Stimulated activated CD8-positive, alpha-beta memory T cell treated with anti-CD3 and anti-CD28 coated beads, Interleukin-4, amount 100 ng/mL, for 48 hours (primary cell): Measurements from ENCODE around the gene CREB5.

Experiments
- DNase-seq: peaks from one replicate; pipeline ENCODE4 v3.0.0-alpha.2; 2020

The CREB5 gene

DNA sequence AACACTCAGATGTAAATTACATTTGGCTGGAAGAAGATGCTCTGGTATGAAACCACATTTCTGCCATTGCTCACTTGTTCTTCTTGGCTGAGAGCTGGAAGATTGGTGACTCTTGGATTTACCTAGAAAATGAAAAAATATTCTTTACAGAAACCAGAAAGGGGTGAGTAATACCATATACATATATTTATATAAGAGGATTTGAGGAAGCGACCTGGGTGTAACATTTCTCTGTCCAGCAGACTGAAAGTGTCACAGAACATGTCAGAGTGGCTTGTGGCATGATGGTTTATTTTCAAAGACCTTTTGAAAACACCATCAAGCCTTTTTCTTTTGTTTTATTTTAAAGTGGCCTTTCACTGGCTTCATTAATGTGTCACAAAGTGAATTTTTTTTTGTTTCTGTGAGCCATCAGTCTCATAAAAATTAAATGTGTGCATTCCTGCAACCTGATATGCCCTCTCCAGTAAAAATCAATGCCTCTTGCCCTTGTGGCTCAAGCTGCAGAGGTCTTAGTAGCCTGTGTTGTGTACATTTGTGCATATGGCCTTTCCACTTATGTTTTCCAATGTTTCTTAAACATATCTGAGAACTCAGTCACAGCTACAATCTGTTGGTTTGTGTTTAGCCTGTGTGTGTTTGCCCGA, 23.5 kb downstream of the CREB5 start:
- DNase-seq, result no peak

DNA sequence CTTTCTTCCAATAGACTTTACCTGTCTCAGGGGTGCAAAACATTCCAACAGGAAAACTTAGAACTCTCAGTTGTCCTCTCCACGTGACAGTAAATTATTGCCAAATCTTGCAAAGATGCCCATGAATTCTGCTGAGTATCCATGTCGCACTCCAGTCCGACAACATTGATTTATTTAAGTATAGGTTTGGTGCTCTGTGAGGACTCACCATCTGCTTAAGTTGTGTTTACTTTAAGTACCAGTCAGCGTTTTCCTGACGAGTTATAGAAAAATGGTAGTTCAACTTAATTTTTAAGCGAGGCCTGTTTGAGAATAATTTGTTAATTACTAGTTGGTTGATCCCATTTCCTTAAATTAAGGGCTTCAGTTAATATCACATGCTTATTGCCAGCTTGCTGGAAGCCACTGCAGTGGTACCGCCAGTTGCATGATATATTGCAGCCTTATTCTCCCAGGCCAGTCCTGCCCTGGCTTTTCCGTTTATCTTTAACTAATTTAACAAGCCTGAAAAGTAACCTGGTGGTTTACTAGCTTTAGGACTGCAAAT, 27.8 kb downstream of the CREB5 start:
- DNase-seq, result no peak

DNA sequence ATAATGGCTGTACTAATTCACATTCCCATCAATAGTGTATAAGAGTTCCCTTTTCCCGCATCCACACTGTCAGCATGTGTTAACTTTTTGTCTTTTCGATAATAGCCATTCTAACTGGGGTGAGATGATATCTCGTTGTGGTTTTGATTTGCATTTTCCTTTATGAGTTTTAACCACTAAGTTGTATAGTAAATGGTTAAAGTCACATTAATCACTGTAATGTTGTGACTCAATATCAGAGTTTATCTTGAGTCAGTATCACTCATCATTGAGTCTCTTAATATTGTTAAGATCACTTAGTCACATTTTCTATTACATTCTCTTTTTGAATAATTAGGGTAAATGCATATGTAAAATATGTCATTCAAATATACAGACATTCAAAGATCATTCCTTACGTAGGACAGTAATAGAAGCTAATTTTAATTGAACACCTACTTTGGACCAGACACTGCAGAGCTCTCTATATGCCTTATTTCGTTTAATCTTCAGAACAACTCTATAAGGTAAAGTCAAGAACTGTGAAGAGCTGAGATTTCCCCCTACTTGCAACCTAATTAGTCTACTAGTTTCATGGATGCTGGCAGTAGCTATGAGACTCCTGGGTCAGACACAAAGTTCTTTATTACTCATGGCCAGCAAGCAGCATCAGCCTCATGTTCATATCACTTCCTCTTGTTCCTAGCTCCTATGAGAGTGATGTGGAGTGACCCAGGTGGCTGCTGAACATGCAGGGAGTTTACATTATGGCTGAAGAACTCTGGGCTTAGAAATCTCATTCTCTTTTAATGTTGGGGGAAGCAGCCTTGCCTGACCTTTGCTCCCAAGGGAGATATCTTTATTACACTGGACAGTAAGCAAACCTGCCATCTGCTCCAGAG, 30.5 kb downstream of the CREB5 start:
- no peak for DNase-seq

DNA sequence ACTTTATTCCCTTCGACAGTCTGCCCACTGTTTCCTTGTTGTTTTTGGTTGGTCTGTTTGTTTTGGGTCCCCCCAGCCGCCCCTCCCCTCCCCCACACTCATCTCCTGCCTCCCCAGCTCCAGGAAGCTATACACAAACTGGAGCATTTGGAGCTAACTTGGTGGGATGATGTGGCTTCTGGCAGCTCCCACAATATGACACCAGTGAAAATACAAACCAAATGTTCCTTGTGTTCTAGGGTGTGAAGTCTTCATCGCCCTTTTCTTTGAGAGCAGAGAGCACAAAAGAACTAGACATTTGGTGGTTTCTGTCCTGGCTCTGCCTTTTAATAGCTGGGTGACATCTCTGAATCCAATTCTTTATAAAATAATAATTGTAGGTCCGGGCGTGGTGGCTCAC, 33.8 kb downstream of the CREB5 start:
- no peak for DNase-seq

DNA sequence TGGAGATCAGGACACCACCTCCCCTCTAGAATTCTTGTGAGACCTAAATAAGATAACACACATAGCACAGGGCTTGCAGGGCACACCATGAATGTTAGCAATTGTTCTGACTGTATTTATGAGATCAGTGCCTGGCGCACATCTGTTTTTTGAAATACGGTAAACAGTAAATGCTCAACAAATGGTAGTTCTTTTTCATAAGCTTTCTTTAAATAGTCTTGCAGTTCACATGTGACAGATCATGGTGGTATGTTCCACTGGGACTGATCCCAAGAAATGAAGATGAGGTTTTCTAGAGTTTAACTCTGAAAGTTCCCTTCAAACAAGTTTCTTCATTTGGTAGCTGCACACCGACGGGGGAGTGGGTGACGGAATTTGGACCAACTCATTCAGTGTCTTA, 34.8 kb downstream of the CREB5 start:
- no peak for DNase-seq

DNA sequence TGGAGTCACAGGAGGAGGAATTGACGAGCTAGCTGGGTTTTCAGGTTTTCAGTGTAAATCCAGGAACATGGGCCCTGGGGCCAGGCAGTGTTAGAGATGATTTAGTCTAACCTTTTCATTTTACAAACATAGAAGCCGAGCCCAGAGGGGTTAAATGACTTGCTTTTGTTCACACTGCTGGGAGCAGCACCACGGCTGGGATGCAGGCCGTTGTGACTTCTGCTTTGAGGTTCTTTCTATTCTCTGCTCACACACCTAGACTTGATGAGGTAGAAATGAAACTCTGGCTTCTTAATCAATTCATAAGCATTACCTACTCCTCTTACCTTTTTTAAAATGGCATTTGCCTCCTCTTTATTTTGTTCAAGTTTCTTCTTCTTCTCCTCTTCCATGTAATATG, 36.4 kb downstream of the CREB5 start:
- DNase-seq, result no peak

DNA sequence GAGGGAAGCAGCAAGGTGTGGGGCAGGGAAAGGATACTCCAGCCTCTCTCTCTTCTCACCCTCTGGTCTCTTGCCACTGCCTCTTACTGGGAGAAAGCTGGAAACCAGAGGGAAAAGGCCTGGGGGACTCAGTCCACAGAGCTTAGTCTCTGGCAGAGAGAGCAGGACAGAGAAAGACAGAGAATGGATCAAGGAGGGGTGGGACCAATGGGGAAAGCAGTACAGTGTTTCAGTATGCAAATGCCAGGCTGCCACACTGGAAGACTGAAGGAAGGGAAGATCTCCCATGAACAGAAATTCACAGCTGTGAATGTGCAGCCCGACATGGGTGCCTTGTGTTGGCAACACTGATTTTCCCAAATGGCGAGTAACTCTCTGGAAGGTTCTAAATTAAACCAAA, 40.4 kb downstream of the CREB5 start:
- no peak for DNase-seq

DNA sequence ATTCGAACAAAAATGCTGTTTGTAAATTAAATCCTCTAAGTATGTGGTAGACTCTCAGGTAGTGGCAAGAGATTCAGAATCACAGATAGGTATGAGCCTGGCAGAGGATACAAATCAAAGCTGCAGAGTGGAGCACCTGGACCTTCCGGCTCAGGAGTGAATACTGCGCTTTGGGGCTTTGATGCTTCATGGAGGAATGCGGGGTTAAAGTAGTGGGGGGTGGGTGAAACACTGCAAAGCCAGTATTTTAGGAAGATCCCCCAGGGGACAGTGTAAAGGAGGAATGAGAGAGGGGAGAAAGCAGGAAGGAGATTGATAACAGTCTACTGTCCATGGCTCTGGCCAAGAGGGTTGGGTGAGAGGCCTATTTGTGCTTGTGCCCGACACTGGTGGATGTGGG, 43.2 kb downstream of the CREB5 start:
- no peak for DNase-seq

DNA sequence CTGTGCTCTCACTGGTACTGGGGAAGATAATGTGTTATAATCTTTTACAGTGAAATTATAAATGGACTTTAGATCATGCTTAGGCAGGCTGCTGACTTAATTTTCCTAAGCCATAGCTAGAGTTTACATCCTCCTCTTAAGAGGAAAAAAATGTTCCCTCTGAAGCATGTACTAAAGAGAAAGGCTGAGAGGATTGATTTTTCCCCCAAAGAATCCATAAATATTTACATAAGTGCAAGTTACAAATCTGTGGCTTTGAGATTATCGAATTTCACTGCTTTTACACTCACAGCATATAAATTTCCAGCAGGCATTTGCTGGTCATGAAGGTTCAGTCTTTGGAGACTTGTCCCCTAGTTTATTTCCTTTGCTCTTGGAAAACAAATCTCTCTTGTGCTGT, 43.7 kb downstream of the CREB5 start:
- DNase-seq, result no peak

DNA sequence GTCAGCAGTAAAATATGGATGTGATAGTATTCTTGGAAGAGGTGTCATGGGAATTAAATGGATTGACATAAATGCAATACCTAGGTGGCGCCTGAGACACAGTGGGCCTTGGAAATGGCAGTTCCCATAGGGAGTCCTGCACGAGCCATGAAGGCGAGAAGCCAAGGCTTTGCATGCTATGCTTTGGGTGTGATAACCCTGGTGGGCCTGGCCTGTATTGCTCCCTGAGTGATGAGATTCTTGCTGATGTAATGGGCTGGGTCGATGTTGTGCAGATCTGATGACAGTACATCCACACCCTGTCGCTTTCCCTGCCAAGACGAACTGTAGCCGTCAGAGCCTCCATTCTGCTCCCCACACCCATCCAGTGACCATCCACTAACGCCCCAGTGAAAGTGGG, 46.4 kb downstream of the CREB5 start:
- no peak for DNase-seq

DNA sequence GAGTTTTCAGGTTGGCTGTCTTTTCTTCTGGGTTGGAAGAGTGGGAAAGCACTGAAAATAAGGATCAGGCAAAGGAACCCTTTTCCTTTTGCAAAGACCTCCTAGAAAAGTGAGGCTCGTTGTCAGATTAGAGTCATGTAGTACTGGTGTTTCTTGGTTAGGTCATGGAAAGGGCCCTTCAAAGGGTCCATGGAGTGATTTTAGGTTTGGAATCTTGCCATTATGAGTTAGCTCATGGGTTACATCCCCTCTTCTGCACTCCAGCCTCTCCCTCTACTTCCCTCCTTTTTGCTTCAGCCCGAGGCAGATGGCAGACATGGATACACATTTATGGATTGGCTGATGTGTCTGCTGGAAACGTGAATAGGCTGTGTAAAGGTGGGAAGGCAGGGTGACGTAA, 47.0 kb downstream of the CREB5 start:
- DNase-seq, result no peak

DNA sequence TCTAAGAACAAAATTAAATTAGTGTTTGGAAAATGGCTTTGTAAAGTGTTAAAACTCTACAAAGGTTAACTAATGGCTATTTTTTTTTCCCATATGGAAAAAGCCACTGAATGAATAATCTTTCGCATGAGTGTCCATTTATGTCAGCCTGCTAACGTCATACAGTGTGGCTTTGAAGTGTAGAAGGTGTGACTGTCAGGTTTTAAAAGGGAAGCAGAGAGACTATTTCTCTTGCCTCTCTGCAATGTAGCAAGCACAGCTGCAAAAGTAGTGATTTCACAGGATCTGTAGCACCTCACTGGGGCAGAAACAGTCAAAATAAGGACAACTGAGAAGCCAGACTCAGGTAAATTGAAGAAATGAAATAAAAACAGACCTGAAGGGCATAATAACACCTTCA, 53.4 kb downstream of the CREB5 start:
- no peak for DNase-seq

DNA sequence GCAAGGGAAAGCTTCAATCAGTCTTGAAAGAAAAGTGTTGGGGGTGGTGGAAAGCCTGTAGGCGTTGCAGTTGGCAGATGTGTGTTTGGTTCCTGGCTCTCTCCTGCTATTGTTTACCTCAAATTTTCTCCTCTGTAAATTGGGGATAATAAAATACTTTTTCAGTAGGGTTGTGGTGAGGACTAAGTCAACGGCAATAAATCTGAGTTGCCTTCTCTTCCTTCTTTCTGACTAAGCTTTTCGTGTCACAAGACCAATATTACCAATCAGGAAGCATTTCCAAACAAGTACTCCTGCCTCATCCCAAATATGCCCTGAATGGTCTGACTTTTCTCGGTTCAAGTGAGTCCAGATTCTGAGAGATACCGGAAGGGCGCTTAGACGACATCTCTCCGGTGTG, 54.0 kb downstream of the CREB5 start:
- no peak for DNase-seq

DNA sequence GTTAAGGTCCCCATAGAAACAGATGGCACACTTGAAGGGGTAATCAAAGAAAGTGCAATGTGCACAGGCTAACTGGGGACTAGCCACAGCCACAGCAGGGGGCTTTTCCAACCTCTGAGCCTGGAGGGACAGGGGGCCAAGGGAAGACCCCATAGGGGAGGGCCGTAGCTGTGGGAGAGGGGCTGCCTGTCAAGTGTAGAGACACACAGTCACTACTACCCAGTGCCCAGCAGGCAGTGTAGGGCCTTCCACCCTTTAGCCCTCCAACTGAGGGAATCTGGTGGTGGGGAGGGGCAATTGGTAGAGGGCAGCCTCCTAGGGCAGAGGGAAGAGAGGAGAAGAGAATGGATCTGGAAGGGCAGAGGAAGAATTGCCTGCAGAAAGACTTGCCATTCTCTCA, 54.6 kb downstream of the CREB5 start:
- DNase-seq, result no peak

DNA sequence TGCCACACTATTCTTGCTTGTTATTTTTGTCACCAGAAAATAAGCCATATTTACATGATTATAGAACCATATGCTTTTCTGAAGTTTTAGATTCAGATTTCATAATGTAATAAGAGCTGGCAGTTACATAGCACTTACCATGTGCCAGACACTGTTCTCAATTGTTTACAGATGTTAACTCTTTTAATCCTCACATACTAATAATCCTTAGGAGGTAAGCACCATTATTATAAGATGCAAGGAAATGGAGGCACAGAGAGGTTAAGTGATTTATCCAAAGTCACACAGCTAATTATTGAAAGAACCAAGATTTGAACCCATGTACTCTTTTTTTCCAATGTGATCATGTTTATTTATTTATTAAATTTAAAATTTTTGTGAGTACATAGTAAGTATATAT, 57.2 kb downstream of the CREB5 start:
- no peak for DNase-seq

DNA sequence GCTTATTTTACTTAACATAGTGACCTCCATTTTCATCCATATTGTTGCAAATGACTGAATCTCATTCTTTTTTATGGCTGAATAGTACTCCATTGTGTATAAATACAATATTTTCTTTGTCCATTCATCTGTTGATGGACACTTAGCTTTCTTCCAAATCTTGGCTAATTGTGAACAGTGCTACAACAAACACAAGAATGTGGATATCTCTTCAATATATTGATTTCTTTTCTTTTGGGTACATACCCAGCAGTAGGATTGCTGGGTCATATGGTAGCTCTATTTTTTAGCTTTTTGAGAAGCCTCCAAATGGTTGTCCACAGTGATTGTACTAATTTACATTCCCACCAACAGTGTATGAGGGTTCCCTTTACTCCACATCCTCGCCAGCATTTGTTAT, 58.0 kb downstream of the CREB5 start:
- no peak for DNase-seq

DNA sequence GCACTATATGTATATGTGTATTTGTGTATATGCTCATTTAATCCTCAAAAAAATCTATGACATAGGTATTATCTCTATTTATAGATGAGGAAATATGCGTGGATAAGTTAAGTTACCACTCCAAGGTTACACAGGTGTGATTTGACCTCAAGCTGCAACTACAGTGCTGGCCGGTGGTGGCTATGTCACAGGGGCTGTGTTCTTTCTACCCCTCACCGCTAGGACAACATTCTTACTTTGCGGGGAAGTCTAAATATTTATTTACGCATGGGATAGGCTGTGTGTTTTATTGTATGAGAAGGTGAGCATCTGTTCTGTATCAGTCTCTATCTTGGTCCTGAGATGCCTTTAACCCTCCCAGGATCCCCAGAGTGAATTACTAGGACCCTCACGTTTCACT, 60.0 kb downstream of the CREB5 start:
- DNase-seq, result no peak

DNA sequence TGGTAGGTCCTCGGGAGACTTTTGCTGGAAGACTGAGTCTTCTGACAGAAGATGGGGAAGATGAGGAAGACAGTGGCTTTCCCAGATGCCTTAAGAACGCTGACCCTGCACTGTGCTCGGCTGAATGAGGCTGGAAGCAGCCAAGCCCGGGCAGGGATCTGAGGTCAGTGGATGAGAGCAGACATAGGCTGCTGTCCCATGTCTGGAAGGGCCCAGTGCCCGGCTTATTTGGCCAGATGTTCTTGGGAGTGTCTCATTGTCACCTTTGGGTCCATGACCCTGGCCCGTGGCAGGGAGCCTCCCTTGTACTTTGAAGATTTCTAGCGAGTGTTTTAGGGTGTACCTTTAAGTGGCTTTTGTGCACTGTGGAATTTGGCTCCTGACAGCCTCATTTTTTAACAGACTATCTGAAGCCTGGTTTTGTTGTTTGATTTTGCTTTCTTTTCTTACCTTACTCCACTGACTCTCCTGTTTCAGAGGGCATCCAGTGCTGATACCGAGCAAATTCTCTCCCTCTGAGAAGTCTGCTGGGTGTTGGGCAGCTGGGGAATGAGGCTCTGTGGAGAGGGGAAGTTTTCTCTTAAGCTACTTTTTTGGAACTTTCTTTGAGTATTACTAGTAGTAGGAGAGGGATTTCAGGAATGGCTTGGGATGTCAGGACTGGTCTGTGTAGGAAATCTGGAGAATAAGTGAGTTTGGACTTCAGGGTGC, 61.4 kb downstream of the CREB5 start:
- no peak for DNase-seq

DNA sequence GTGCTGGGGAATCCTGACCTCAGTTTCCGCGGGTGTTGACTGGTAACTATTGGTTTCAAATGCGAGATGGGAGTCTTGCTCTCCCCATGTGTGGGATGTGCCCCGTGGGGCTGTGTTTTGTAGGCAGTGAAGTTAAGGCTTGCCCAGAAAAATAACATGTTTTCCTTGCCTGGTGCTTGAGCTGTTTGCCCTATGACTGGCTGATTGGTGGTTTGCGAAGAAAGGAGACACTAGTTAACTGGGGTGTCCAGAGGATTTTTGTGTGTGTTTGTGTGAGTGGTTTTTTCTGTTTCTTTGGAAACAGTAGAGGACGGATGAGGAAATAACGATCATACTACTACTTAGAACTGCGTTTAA, 61.9 kb downstream of the CREB5 start:
- DNase-seq, result no peak

DNA sequence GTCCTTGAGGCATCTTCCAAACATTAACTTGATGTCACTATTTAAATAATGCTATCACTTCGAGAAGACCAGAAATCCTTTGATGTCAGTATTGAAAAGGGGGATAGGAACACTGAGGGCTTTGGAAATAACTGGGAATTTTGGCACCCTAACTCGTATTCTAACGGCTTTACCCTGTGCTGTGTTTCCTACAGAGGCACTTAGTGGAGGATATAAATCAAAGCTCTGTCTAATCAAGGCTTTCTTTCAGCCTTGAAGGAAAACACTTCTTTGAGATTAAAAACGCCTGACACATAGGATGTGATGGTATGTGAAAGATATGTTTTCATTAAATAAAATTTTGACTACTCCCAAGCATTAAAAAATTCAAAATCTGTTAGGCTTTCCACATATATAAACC, 62.3 kb downstream of the CREB5 start:
- no peak for DNase-seq

DNA sequence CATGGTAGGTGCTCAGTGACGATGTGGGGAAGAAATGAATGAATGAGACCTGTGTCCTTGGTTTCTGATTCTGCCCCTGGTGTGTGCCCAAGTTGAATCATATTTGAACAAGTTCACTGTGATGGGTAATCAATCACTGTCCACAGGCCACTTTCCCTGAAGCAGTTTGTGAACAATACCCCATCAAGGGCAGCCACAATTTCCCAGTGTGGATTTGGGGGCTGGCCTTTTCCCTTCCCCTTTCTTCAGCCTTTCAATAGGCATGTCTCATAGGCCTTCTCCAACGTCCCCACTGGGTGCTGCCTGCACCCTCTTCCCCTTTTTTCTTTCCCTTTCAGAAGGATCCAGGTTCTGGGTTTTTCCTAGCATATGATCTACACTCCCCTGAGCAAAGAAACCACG, 64.7 kb downstream of the CREB5 start:
- no peak for DNase-seq

DNA sequence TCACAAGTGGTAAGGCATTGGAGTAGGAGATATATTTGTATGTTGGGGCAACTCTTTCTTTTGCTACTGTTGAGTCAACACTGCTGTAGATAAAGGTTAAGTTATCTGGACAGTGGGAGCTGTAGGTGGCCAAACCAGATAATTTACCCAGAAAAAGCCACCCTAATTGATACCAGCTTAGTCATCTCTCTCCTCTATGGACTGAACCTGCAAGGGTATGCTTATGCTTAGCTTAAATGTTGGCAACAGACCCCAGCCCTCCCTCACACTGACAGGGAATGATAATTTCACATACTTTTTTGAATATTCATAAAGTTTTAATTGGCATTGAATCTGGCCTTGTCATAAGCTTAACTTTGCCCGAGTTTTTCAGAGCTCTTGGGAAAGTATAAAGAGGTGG, 66.3 kb downstream of the CREB5 start:
- no peak for DNase-seq

DNA sequence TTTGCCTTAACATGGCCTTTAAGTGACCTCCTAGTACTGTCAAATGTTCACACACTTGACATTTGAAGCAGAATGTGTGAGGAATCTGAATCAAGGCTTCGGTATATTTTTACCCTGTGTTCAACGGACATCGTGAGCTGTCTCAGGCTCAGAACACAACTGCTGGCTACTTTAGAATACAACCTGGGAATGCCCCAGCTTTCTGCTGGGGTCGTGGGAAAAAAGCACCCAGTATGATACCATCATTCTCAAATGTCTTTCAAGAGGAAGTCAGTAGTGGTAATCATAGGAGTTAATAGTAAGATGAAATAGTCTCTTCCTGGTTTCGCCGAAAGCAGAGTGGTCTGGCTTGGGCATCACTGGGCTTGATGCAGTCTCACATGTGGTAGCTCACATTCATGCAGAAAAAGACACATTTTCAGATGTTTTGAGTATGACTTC, 67.2 kb downstream of the CREB5 start:
- DNase-seq, result no peak

DNA sequence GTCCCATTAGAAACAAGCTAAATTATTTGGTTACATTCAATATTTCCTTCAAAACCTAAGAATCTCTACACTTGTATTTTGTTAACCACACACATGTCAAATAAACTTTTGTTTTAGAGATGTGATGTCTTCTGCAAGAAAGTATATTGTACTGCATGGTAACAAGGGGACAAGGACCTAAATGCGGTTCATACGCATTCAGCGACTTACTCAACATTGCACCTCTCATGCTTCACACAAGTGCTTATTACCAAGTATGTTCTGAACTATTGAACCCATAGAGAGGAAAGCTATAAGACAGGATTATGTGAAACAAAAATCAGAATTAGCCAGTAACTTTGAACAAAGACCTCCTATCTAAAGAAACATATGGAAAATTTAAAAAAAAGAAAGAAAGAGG, 68.3 kb downstream of the CREB5 start:
- no peak for DNase-seq
